HG03521 (cell line): ENCODE data around the gene SV2C.

Source experiments
- ATAC-seq: cut with Tn5 transposase; IDR thresholded peaks from one replicate; pipeline ENCODE4 v1.9.1; 2021; ENCODE audit warnings: mild to moderate bottlenecking, moderate library complexity; ENCODE audit not compliant: unreplicated experiment

The SV2C gene

DNA sequence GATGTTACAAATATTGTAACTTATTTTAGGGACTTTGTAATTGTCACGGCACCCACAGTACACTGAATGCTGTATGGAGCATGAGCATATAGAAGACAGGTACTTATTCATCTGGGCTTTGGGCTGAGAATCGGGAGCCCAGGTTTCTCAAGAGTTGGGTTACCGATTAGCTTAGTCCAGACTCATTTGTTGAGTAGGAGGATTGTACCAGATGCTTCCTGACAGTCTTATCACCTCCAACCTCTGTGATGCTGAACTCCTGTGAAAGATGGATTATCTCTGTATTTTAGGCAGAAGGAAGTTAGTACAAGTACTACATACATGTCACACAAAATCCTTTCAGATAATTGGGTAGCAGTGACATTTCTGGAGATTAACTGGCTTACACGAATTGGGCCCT is 79.2 kb downstream of the SV2C start:
- no peak for ATAC-seq

DNA sequence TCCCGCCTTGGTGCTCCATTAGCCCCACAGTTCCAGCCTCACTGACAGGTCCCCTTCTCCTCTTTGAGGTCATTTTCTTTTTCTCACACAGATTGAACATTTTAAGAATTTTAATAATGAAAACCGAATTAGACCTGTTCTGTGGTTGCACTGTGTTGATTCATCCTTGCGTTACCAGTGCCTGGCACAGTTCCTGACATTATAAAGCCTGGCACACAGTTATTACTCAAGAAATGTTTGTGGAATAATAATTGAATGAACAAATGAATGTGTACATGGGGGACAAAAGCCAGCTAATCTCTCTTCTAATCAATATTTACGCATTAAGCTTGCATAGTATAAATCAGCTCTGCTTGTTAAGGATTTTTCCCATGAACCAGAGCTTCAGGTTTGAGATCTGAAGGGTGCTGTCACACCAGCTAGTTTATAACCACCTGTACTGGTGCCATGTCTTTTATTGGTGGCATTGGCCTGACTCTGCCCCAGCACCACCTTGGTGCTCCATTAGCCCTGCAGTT is 80.0 kb downstream of the SV2C start:
- ATAC-seq, result no peak

DNA sequence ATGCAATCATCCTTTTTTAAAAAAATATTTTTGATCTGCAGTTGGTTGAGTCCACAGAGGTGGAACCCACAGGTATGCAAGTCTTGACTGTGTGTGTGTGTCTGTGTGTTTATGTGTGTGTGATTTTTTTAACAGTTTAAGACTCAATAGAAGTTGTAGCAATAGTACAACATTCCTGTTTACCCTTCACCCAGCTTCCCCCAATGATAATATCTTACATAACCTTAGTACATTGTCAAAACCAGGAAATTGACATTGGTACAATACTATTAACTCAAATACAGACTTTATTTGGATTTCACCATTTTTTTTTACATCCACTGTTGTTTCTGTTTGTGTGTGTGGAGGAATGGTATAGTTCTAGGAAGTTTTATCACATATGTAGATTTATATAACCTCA is 81.8 kb downstream of the SV2C start:
- no peak for ATAC-seq

DNA sequence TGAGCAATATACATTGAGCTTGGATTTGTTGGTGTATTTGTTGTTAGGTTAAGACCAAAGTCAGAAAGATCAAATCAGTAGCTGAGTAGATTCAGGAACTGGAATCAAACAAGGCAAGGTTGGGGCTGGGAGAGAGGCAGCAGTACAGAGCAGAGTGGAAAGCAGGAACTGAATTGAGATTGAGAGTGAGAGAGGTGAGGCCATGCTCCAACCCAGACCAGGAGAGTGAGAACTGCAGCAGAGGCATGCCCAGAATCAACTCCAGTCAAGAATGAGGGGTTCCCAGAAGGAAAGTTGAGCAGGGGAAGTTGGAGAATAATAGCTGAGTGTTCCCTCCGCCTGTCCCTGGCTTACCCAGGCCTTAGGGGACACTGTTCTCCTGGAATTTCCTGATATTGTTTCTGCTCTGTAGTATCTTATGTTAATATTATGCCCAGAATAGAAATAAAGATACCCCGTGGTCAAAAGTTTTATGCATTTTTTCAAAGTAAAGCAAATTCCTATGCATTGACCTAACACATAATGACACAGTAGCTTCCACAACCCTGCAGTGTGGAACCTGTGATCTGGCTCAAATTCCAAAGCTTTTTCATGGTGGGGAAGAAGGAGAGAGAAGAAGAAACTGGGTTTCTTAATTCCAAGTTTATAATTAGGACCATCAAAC is 82.7 kb downstream of the SV2C start:
- no peak for ATAC-seq

DNA sequence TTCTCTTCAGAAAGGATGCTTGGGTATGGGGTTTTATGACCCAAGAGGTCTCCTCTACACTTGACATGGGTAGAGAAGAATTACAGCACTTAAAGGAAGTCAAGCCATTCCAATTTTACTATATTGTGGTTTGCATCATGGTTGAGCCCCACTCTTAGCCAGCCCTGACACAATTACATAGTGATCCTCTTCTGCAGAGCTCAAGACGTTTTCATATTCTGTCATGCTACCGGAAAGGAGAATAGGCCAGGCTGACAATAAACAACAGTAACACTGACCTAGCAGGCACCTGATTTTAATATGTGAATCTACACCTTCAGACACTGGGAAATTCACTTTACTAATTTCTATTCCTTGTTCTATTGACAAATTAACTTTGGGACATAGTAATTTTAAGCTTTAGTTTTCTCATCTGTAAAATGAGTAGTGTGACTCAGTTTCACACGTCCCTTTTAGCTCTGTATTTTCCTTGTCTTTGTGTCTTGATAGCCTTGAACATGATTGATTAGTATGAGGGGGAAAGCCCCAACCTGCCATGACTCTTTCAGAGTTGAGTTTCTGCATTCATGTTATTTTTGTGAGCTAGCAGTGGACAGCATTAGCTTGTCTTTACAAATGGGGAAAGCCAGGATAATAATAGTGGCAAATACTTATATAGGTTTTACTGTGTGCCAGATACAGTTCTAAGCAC is 83.8 kb downstream of the SV2C start:
- no peak for ATAC-seq

DNA sequence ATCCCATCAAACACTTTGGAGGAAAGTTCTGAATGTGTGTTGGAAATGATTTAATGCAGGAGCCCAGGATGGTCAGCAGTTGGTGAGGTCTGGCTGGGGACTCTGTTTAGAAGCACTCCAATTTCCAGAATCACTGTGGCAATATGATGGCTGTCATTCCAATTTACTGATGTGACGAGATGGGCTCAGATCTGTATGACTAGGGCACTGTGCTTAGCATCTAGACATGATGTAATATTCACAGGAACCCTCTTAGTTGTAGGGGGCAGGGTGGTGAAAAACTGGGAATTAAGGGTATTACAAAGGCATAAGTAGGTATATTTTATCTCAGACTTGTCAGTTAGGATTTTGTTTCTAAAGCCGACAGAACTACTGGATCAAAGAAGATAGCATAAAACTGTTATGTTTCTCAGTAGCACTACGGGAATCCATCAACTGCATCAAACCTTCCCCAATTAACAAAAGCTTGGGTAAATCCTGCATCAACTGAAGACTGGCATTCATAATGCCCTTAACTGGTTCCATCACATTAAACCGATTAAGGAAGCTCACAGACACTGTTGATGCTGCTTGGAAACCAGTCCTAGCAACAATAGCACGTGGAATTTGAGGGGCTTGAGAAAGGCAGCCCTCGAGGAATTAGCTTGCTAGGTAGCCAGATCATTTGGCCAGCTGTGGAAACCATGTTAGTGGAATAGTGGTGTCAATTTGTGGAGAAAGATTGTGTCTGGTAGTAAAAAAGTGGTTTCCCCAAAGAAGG is 86.1 kb downstream of the SV2C start:
- ATAC-seq, result no peak

DNA sequence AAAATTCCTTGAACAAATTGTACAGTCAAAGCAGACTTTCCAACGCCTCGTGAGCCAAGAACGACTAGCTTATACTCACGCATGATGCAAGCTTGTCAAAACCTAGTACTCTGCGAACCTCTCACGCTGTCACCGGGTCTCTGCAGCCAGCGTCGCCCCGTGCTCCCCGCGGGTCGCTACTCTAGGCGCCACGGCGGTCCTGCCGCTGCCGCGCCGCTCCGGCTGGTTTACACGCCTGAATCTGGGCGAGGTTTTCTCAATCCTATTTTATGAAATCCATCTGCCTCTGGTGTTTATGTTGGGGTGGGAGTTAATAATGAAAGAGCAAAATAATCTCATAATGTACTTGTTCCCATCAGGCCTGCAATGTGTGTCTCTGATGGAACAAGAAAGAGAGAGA is 90.9 kb downstream of the SV2C start:
- no peak for ATAC-seq

DNA sequence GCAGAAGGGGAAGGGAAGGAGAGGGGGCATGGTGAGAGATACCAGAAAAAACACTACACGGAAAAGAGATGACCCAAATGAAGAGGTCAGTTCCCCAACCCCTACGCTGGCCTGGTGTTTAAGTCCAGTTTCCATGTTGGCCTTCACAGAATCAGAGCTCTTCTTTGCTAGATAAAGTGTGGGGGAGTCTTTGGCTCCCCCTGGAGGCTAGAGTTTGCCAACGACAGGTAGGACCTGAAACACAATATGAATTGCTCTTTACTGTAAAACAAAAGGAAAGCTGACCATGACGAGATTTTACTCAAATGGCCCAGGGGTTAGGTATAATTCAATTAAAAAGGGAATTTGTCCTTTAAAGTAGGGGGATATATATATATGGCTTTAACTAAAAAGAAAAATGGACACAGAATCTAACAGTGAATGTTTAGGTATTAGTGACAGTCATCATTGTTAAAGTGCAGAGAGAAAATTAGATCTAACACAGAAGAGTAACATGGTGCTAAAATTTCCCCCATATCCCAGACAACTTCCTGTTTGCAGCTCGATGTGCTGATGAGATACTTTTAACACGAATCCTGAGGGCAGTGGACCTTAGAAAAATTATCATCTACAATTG is 92.0 kb downstream of the SV2C start:
- peak; percentile 52 for ATAC-seq

DNA sequence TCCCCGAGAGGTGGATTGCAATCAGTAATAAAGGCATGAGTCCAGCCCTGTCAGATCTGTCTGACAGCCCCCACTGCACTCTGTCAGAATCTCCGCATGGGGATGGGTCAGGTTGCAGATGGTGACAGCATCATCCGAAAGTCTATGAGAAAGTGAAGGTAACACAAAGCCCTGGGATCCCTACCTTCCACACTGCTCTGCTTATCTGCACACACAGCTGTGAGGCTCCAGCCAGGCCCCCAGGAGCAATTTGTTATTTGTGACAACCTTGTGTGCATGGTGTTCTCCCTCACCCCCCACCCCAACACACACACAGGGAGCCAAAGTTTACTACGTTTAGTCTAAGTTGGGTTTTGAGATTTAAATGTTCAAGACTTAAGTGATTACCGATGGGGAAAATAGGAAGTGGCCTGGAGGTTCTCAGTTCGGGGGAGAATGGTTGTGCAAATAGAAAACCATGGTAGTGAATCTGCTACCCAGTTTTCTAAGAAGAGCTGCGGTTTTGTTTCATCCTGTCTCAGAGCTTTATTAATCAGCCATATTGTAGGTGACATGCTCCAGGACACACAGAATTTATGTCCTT is 92.7 kb downstream of the SV2C start:
- ATAC-seq, result peak; percentile 82

DNA sequence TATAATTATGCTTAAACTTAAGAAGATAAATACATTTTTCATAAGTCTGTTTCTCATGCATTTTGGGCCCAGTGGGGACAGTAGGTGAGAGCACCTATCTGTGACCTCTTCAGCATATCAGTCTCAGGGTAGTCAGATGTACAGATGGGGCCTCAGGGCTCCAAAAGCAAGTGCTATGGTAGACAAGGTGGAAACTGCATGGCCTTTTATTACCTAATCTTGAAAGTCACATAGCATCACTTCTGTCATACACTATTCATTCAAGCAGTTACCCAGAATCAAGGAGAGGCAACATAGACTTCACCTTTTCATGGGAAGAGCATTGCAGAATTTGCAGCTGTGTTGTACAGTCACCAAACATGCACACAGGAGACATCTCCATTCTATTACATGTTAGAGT is 94.8 kb downstream of the SV2C start:
- no peak for ATAC-seq

DNA sequence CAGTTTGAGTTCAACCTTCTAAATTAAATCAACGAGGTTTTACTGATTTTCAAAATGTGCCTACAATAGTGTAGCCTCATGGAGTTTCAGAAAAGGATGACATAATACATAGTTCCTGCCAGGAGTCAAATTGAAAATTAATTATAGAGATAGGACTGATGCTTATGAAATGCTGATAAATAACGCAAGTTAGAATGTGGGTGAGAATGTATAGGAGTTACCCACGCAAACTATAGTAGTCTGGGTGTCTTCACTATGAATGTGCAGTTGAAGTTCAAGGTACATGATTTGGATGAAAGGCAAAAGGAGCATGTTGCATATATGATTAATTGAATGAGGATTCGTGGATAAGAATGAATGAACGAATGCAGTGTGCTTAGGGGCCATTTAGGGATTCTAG is 95.7 kb downstream of the SV2C start:
- ATAC-seq, result no peak

DNA sequence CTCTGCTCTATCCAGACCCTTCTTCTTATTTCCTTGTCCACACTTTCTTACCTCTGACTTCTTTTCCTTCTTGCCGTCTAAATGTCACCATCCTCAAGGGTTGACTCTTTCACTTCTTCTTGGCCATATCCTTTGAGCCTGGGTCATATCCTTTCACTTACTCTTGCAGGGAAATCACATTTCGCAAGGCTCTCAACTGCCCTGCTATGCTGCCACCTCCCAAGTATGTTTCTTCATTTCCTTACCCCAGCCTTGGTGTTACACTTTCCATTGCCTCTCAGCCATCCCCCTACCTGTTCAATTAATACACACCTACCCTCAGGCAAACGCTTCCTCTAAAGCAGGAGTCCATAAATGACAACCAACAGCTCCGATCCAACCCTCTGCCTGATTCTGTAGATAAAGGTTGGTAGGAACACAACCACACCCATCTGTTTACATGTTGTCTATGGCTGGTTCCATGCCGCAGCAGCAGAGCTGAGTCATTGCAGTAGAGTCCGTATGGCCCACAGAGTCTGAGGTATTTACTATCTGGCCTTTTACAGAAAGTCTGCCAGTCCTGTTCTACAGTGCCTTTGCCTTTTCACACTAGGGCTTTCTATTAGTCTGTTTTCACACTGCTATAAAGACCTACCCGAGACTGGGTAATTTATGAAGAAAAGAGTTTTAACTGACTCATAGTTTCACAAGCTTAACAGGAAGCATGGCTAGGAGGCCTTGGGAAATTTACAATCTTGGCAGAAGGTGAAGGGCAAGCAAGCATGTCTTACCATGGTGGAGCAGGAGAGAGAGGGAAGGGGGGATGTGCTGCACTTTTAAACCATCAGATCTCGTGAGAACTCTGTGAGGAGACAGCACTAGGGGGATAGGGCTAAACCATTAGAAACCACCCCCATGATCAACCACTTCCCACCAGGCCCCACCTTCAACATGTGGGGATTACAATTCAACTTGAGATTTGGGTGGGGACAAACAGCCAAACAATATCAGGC is 97.9 kb downstream of the SV2C start:
- ATAC-seq, result peak; percentile 83

DNA sequence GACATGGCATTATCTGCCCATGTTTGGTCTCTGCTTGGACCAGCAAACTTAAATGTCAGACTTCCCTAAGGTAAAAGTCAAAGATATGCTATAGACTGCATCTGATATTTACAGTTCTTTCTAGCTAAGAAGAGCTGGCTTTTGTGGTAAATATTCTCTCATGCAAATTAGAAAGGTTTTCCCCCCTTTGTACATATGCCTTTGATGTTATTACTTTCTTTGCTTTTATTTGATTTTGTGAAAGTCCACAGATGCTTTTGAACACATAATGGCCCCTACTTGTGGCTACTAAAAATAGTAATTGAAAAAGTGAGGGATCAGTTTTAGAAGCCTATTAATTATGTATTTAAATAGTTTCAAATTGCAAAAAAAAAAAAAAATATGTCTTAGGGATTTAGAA is 104.2 kb downstream of the SV2C start:
- ATAC-seq, result no peak

DNA sequence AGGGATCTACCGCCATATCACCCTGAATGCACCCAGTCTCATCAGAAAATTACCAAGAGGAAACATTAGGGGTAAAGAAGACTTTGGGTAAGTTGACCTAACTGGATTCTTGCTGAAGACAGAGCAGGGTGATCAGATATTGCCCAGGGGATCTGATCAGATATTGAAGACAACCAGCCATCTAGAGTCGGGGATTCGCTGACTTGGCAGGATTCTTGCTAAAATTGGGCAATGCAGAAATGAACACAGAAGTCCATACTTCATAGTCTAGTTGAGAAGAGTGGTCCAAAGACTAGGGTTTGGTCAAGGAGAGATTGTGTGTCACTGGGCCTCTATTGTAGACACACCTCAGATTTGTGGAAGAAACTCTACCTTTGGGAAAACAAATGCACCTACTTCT is 107.2 kb downstream of the SV2C start:
- no peak for ATAC-seq

DNA sequence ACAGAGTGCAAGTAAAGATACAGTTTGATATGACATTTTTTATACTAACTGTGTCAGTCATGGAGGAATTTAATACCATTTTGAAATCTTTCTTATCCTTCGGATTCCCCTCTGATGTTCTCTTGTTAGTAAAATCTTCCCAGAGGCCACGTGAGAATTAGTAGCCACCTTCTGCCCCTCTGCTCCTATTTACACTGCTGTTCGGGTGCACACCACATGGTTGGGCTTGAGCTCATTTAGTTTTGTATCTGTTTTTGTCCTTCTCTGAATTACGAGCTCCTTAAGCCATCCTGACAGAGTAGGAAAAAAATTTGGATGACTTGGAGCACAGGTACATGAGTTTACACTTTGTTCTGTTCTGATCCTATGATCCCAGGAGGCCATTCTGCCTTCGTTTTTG is 109.7 kb downstream of the SV2C start:
- ATAC-seq, result no peak

DNA sequence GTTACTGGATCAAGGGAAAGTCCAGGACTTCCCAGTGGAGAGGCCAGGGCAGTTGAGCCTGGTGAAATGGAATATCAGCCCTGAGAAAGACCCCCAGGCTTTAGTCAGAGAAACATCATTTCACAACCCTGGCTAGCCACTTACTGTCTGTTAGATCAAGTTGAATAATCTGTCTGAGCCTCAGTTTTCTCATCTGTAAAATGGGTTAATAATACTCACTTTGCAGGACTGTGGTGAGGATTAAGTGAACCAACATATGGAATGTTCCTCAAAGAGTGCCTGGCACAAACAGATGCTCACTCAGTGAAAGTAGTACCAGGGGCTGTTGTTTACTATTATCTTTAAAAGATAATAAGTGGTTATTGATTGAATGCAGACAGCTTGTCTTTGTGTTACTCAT is 110.5 kb downstream of the SV2C start:
- no peak for ATAC-seq

DNA sequence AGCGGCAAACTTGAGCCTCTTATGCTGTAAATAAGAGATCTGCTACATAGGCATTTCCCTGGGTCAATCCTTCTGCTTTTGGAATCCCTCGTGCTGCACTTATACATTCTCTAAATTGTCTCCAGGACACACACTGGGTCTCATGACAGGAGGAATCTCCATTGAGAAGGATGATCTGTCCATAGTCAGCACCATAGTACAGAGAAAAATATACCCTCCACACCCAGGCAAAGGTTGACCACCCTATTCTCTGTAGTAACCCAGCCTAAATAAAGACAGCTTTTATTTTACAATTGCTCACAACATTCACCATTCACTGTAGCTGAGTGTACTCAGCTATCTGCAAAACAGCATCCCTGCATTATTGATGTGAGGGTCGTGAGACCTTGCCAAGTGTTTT is 111.2 kb downstream of the SV2C start:
- no peak for ATAC-seq

DNA sequence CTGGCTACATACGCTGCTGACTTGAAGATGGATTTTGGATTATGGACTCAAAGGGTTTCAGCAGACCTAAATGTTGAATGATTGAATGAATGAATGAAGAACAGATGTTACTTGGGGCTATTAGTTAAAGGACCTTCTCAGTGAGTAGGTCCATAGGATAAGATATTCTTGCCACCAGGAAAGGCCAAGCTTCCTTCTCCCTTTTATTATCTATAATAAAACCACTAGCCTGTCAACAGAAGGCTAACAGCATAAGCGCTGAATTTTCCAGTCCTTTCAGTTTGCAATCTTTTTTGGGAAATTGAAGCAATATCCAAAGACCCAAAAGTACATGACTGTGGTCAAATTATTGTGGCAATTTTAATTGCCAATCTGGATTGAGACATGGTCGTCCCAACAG is 113.3 kb downstream of the SV2C start:
- ATAC-seq, result no peak

DNA sequence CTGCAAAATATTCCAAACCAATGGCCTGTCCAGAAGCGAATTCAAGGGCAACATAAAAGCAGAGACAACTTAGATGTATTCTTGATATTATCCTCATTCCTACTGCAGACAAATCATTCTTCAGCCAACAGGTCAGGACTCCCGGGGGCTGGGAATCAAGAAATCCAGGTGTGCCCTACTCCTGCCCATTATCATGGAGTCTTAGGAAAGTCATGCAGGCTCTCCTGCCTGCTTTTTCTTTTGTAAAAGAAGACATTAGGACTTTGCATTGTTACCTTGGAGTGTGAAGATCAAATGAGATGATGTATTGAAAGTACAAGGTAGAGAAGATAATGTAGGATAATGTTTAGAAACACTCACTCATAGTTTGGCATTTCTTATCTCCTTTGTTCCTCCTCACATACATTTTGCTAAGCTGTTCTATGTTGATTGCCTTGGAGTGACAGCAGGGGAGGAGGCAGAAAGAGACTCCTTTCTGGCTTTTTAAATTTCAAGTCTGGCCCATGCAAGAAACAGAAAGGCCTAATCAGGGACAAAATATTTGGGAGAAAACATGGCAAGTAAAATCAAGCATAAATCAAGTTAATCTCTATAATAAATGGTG is 113.8 kb downstream of the SV2C start:
- no peak for ATAC-seq

DNA sequence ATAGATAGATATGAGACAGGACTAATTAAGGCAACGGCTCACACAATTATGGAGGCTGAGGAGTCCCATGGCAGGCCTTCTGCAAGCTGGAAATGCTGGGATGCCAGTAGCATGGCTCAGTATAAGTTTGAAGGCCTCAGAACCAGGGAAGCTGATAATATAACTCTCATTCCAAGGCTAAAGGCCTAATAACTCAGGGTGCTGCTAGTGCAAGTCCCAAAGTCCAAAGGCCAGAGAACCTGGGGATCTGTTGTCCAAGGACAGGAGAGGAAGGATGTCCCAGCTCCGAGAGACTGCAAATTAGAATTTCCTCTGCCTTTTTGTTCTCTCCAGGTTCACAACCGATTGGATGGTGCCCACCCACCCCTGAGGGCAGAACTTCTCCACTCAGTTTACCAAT is 114.5 kb downstream of the SV2C start:
- no peak for ATAC-seq
